Liver (tissue), 3 donors: ENCODE measurements around the gene IL24.

Source experiments
- ATF3 ChIP-seq: IDR thresholded peaks from 2 replicates; pipeline ENCODE4 v1.6.1; 2016; ENCODE audit warnings: antibody characterized with exemption
- CTCF ChIP-seq: fragments of 150-350 bp; IDR thresholded peaks from 2 replicates; pipeline ENCODE4 v1.5.1; 2017; ENCODE audit warnings: improper control_type of control experiment, low read depth, low read length; ENCODE audit not compliant: missing input control
- GABPA ChIP-seq, 2 donors: IDR thresholded peaks in 1 of 2; conservative IDR thresholded peaks in 1 of 2; 2 replicates each; pipeline ENCODE4 v1.6.1; 2016; ENCODE audit warnings: antibody characterized with exemption in 2 of 2, mild to moderate bottlenecking in 1 of 2, moderate library complexity in 1 of 2
- JUND ChIP-seq, 2 donors: IDR thresholded peaks; 2 replicates each; pipeline ENCODE4 v1.6.1; 2016; ENCODE audit warnings: antibody characterized with exemption in 2 of 2
- NR2F2 ChIP-seq: IDR thresholded peaks from 2 replicates; pipeline ENCODE4 v1.6.1; 2016; ENCODE audit warnings: antibody characterized with exemption
- RAD21 ChIP-seq, 2 donors: IDR thresholded peaks; 2 replicates each; pipeline ENCODE4 v1.6.1; 2016; ENCODE audit warnings: antibody characterized with exemption in 2 of 2, mild to moderate bottlenecking in 2 of 2
- SP1 ChIP-seq: IDR thresholded peaks from 2 replicates; pipeline ENCODE4 v1.6.1; 2018; ENCODE audit warnings: antibody characterized with exemption, mild to moderate bottlenecking
- YY1 ChIP-seq: IDR thresholded peaks from 2 replicates; pipeline ENCODE4 v1.6.1; 2016; ENCODE audit warnings: antibody characterized with exemption, mild to moderate bottlenecking
- TF ChIP-seq, protein P1 (sequence below): IDR thresholded peaks from 2 replicates; pipeline ENCODE4 v1.6.1; 2016; ENCODE audit warnings: antibody characterized with exemption, mild to moderate bottlenecking
- TF ChIP-seq, protein P2 (sequence below): IDR thresholded peaks from 2 replicates; pipeline ENCODE4 v1.6.1; 2016; ENCODE audit warnings: antibody characterized with exemption
- donor health status: healthy.
- donor health status: healthy.

GRCh38 chr1:206901944-206902343, 4.7 kb downstream of the IL24 start:
- no peak for TF ChIP-seq JUND (IDR thresholded peaks at IDR 0.05)
- TF ChIP-seq, protein P1, sequence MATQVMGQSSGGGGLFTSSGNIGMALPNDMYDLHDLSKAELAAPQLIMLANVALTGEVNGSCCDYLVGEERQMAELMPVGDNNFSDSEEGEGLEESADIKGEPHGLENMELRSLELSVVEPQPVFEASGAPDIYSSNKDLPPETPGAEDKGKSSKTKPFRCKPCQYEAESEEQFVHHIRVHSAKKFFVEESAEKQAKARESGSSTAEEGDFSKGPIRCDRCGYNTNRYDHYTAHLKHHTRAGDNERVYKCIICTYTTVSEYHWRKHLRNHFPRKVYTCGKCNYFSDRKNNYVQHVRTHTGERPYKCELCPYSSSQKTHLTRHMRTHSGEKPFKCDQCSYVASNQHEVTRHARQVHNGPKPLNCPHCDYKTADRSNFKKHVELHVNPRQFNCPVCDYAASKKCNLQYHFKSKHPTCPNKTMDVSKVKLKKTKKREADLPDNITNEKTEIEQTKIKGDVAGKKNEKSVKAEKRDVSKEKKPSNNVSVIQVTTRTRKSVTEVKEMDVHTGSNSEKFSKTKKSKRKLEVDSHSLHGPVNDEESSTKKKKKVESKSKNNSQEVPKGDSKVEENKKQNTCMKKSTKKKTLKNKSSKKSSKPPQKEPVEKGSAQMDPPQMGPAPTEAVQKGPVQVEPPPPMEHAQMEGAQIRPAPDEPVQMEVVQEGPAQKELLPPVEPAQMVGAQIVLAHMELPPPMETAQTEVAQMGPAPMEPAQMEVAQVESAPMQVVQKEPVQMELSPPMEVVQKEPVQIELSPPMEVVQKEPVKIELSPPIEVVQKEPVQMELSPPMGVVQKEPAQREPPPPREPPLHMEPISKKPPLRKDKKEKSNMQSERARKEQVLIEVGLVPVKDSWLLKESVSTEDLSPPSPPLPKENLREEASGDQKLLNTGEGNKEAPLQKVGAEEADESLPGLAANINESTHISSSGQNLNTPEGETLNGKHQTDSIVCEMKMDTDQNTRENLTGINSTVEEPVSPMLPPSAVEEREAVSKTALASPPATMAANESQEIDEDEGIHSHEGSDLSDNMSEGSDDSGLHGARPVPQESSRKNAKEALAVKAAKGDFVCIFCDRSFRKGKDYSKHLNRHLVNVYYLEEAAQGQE, result no peak
- TF ChIP-seq CTCF, result no peak
- TF ChIP-seq ATF3, result no peak
- TF ChIP-seq GABPA (IDR thresholded peaks at IDR 0.05 in 1 of 2, conservative IDR thresholded peaks at IDR 0.05 in 1 of 2), result no peak
- no peak for TF ChIP-seq RAD21 (IDR thresholded peaks at IDR 0.05)
- no peak for TF ChIP-seq SP1
- TF ChIP-seq YY1, result no peak
- no peak for TF ChIP-seq NR2F2
- TF ChIP-seq, protein P2, sequence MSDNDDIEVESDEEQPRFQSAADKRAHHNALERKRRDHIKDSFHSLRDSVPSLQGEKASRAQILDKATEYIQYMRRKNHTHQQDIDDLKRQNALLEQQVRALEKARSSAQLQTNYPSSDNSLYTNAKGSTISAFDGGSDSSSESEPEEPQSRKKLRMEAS, result no peak
